ENCODE measurements around the gene CACHD1. TPM values are rescaled to one million over a fixed set of nuclear protein-coding genes. Genes with fewer than 3 reads are reported as not detected.
A peak's percentile ranks its signal among the peaks of the same experiment; 100 is the strongest.

Gene CACHD1
- total and polyA plus RNA-seq, 5 donors from 2014 or later: 0.22 to 0.46 (median 0.27) TPM; not detected in 1

- Mint-ChIP-seq H3K27me3 (peaks cover 27% of the 10 kb centered on the region), H3K9me3 (no peaks in the 10 kb centered on the region), H3K27ac (no peak overlapping the region), H3K4me3 (no peak overlapping the region), H3K36me3 (no peaks in the 10 kb centered on the region), H3K4me1 (peaks cover 0 to 9% (median 1%) of the 10 kb centered on the region in 4 donors)
- Histone ChIP-seq H3K36me3 (ENCODE audit: control insufficient read depth, insufficient read depth, low read length) (no peaks in the 10 kb centered on the region), H3K4me1 (ENCODE audit: control insufficient read depth, insufficient read depth, low read length, poor library complexity, severe bottlenecking) (peaks cover 9% of the 10 kb centered on the region), H3K27me3 (ENCODE audit: control insufficient read depth, insufficient read depth, low read length) (peaks cover 23% of the 10 kb centered on the region), H3K4me3 (ENCODE audit: low read depth, low read length) (no peak overlapping the region), H3K27ac (ENCODE audit: insufficient read depth, low read length, poor library complexity, severe bottlenecking) (no peak overlapping the region), H3K9me3 (ENCODE audit: control insufficient read depth in 2 of 2, low read length in 2 of 2) (no peaks in the 10 kb centered on the region)
- ATAC-seq (ENCODE audit: low read depth in 2 of 2): no peak
- DNase-seq: no peak
Observed at GRCh38 chr1:64466033-64466432, 3.9 kb upstream of the CACHD1 start.

DNA sequence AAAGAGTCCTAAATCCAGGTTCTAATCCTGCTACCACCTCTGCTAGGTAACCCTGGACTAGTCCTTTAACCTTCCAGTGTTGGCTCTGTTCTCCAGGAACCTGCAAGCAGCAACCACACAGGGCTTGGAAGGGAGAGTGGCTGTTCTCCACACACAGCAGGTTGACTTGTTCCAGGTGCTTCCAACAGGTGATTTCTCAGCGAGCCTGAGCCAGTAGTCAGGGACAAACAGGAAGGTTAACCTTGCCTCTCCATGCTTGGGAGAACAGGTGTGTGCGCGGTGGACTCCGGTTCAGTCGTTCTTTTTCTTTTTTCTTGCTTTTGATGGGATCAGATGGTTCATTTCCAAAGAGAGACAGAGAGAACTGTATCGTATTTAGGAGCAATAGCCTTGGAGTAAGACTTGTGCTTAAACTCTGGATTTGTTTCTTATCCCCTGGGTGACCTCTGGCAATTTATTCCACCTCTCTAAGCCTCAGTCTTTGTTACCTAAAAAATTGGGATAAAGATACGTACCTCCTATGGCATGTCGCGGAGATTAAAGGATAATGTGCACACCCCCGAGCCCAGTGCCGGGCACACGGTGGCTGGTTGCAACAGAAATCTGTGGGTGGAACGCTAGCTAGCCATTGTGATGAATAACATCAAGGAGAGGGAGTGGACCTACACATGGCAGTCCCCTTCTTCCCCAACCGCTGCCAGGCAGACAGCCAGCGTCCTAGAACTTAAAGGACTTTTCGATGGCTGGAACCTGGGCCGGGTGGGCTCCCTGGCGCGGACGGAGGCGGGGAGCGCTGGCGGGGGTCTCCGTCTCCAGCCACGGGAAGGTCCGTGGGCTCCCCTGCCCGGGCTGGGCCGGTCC, 583 bp upstream of the CACHD1 start:
- no peak for ATAC-seq (ENCODE audit: low read depth in 2 of 2)
- peaks cover 36% of the 10 kb centered on the region for H3K27me3 ChIP-seq (ENCODE audit: control insufficient read depth, insufficient read depth, low read length)
- H3K27ac ChIP-seq (ENCODE audit: insufficient read depth, low read length, poor library complexity, severe bottlenecking): no peak overlapping the region
- H3K4me1 ChIP-seq (ENCODE audit: control insufficient read depth, insufficient read depth, low read length, poor library complexity, severe bottlenecking): peaks cover 10% of the 10 kb centered on the region
- H3K4me3 ChIP-seq (ENCODE audit: low read depth, low read length): no peak overlapping the region
- DNase-seq: no peak
- Mint-ChIP-seq H3K36me3 (peaks cover 3% of the 10 kb centered on the region), H3K27me3 (peaks cover 56% of the 10 kb centered on the region), H3K4me3 (peak overlapping the region; percentile 33 to 70 (median 68)), H3K9me3 (no peaks in the 10 kb centered on the region), H3K4me1 (peaks cover 0 to 14% (median 3%) of the 10 kb centered on the region in 4 donors), H3K27ac (peak overlapping the region in 1 of 3 donors; percentile 32)
- no peaks in the 10 kb centered on the region for H3K9me3 ChIP-seq (ENCODE audit: control insufficient read depth in 2 of 2, low read length in 2 of 2)
- H3K36me3 ChIP-seq (ENCODE audit: control insufficient read depth, insufficient read depth, low read length): no peaks in the 10 kb centered on the region

- Mint-ChIP-seq H3K27ac (no peak overlapping the region), H3K36me3 (peaks cover 3% of the 10 kb centered on the region), H3K9me3 (no peaks in the 10 kb centered on the region), H3K4me1 (peaks cover 0 to 14% (median 3%) of the 10 kb centered on the region in 4 donors), H3K27me3 (peaks cover 61% of the 10 kb centered on the region), H3K4me3 (peak overlapping the region in 3 of 4 donors; percentile 71 to 91 (median 90))
- H3K4me3 ChIP-seq (ENCODE audit: low read depth, low read length): no peak overlapping the region
- no peaks in the 10 kb centered on the region for H3K36me3 ChIP-seq (ENCODE audit: control insufficient read depth, insufficient read depth, low read length)
- ATAC-seq (ENCODE audit: low read depth in 2 of 2) (no peak), DNase-seq (no peak)
- H3K27ac ChIP-seq (ENCODE audit: insufficient read depth, low read length, poor library complexity, severe bottlenecking): no peak overlapping the region
- H3K27me3 ChIP-seq (ENCODE audit: control insufficient read depth, insufficient read depth, low read length): peaks cover 39% of the 10 kb centered on the region
- peaks cover 10% of the 10 kb centered on the region for H3K4me1 ChIP-seq (ENCODE audit: control insufficient read depth, insufficient read depth, low read length, poor library complexity, severe bottlenecking)
- H3K9me3 ChIP-seq (ENCODE audit: control insufficient read depth in 2 of 2, low read length in 2 of 2): no peaks in the 10 kb centered on the region
Observed at GRCh38 chr1:64470665-64471217, 812 bp downstream of the CACHD1 start.

DNA sequence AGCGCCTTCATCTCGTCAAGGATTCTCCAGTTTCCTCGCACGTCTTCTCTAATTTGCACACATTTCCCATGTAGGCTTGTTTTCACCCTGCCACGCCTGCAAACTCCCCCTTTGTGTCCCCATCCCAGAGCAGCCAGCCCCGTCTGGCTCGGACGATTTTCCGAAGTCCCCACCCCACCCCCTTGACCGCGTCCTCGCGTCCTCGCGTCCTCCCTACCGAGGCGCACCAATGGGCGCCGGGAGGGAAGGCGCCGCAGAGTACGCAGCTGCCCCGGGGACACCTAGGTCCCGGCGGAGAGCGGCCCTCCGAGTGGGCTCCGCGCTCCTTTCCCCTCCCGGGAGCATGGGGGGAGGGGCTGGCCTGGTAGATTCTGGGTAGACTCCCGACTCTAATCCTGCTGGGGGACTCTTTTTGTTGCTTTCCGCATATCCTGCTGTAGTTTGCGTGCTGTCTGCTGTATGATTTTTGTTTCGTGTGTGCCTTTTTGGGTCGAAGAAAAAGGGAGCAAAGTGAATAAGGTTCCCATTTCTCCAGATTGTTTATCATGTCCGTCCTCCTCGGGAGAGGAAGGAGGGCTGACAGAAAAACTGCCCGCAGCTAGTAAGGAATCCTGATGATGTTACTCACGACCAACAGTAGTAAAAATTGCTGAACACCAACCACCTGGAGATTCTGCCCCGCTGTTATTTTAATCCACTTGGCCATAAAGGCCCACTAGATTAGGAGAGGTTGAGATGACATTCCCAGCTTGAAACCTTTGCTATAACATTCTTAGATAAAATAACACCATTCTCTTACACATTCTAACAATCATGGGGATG, 1.5 kb downstream of the CACHD1 start:
- Histone ChIP-seq H3K27ac (ENCODE audit: insufficient read depth, low read length, poor library complexity, severe bottlenecking) (no peak overlapping the region), H3K4me3 (ENCODE audit: low read depth, low read length) (no peak overlapping the region), H3K36me3 (ENCODE audit: control insufficient read depth, insufficient read depth, low read length) (no peaks in the 10 kb centered on the region), H3K9me3 (ENCODE audit: control insufficient read depth in 2 of 2, low read length in 2 of 2) (no peaks in the 10 kb centered on the region), H3K4me1 (ENCODE audit: control insufficient read depth, insufficient read depth, low read length, poor library complexity, severe bottlenecking) (peaks cover 10% of the 10 kb centered on the region), H3K27me3 (ENCODE audit: control insufficient read depth, insufficient read depth, low read length) (peaks cover 39% of the 10 kb centered on the region)
- no peaks in the 10 kb centered on the region for H3K9me3 Mint-ChIP-seq
- no peak for DNase-seq
- H3K27ac Mint-ChIP-seq: no peak overlapping the region
- H3K27me3 Mint-ChIP-seq: peaks cover 61% of the 10 kb centered on the region
- peak overlapping the region; percentile 24 to 91 (median 80) for H3K4me3 Mint-ChIP-seq
- H3K4me1 Mint-ChIP-seq: peaks cover 0 to 14% (median 3%) of the 10 kb centered on the region in 4 donors
- ATAC-seq (ENCODE audit: low read depth in 2 of 2): no peak
- H3K36me3 Mint-ChIP-seq: peaks cover 3% of the 10 kb centered on the region

DNA sequence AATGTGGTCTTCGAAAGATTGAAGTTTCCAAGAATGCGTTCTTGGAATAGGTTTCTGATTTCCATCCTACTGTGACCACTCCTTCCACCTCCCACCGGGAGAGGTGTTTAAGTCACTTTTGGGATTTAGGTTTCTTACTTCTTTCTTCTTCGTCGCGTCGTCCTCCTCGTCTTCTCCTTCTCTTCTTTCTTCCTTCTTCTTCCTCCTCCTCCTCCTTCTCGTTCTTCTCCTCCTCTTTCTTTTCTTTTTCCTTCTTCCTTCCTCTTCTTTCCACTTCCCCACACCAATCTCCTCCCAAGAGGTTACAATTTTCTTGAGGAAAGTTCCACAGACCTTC, 2.1 kb downstream of the CACHD1 start:
- Histone ChIP-seq H3K9me3 (ENCODE audit: control insufficient read depth in 2 of 2, low read length in 2 of 2) (no peaks in the 10 kb centered on the region), H3K4me1 (ENCODE audit: control insufficient read depth, insufficient read depth, low read length, poor library complexity, severe bottlenecking) (peaks cover 10% of the 10 kb centered on the region), H3K36me3 (ENCODE audit: control insufficient read depth, insufficient read depth, low read length) (no peaks in the 10 kb centered on the region), H3K27ac (ENCODE audit: insufficient read depth, low read length, poor library complexity, severe bottlenecking) (no peak overlapping the region), H3K4me3 (ENCODE audit: low read depth, low read length) (no peak overlapping the region), H3K27me3 (ENCODE audit: control insufficient read depth, insufficient read depth, low read length) (peaks cover 36% of the 10 kb centered on the region)
- no peaks in the 10 kb centered on the region for H3K9me3 Mint-ChIP-seq
- peaks cover 0 to 14% (median 3%) of the 10 kb centered on the region in 4 donors for H3K4me1 Mint-ChIP-seq
- ATAC-seq (ENCODE audit: low read depth in 2 of 2): no peak
- DNase-seq: no peak
- H3K27ac Mint-ChIP-seq: no peak overlapping the region
- H3K36me3 Mint-ChIP-seq: peaks cover 3% of the 10 kb centered on the region
- H3K4me3 Mint-ChIP-seq: peak overlapping the region; percentile 24 to 61 (median 49)
- H3K27me3 Mint-ChIP-seq: peaks cover 61% of the 10 kb centered on the region

DNA sequence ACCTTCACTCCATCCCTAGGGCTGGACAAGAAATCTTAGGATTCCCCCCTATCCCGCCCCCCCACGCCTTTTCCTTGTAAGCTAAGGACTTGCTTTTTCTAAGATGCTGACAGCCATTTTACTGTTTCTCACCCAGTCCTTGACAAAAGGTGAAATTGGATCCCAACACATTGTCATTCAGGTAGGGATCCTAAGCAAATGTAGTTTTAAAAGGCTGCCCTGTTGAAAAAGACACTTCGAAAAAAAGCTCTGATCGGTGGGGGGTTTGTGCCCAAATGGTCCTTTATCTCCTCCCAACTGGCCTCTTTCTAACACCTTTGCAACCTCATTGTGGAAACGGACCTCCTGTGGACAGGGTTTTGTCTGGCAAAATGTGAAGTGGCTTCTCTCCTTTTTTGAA, 2.9 kb downstream of the CACHD1 start:
- no peak for ATAC-seq (ENCODE audit: low read depth in 2 of 2)
- Mint-ChIP-seq H3K36me3 (peaks cover 3% of the 10 kb centered on the region), H3K27ac (no peak overlapping the region), H3K4me3 (peak overlapping the region in 1 of 4 donors; percentile 18), H3K9me3 (no peaks in the 10 kb centered on the region), H3K4me1 (peaks cover 0 to 14% (median 3%) of the 10 kb centered on the region in 4 donors), H3K27me3 (peaks cover 56% of the 10 kb centered on the region)
- DNase-seq: no peak
- Histone ChIP-seq H3K9me3 (ENCODE audit: control insufficient read depth in 2 of 2, low read length in 2 of 2) (no peaks in the 10 kb centered on the region), H3K36me3 (ENCODE audit: control insufficient read depth, insufficient read depth, low read length) (no peaks in the 10 kb centered on the region), H3K4me1 (ENCODE audit: control insufficient read depth, insufficient read depth, low read length, poor library complexity, severe bottlenecking) (peaks cover 10% of the 10 kb centered on the region), H3K27ac (ENCODE audit: insufficient read depth, low read length, poor library complexity, severe bottlenecking) (no peak overlapping the region), H3K27me3 (ENCODE audit: control insufficient read depth, insufficient read depth, low read length) (peaks cover 30% of the 10 kb centered on the region), H3K4me3 (ENCODE audit: low read depth, low read length) (no peak overlapping the region)

DNA sequence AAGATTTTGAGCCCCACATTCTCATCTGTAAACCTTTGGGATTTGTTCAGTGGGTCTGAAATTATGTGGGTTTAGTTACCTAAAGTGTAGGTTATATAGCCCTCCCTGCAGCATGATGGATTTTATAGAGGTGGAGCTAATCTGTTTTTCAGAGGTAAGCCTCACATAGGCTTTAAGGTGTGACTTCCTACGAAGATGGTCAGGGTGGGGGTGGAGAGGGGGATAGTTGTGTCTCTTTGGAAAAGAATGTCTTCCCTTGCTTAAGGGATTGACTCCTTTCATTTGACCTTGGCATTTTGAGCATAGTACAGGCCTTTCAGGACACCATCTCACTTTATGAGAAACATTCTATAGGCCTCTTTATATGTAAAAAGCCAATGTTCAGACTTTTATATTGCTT, 3.4 kb downstream of the CACHD1 start:
- Mint-ChIP-seq H3K4me1 (peaks cover 0 to 14% (median 3%) of the 10 kb centered on the region in 4 donors), H3K27ac (no peak overlapping the region), H3K36me3 (peaks cover 3% of the 10 kb centered on the region), H3K9me3 (no peaks in the 10 kb centered on the region), H3K4me3 (no peak overlapping the region), H3K27me3 (peaks cover 52% of the 10 kb centered on the region)
- Histone ChIP-seq H3K36me3 (ENCODE audit: control insufficient read depth, insufficient read depth, low read length) (no peaks in the 10 kb centered on the region), H3K4me1 (ENCODE audit: control insufficient read depth, insufficient read depth, low read length, poor library complexity, severe bottlenecking) (peaks cover 10% of the 10 kb centered on the region), H3K27ac (ENCODE audit: insufficient read depth, low read length, poor library complexity, severe bottlenecking) (no peak overlapping the region), H3K27me3 (ENCODE audit: control insufficient read depth, insufficient read depth, low read length) (peaks cover 24% of the 10 kb centered on the region), H3K9me3 (ENCODE audit: control insufficient read depth in 2 of 2, low read length in 2 of 2) (no peaks in the 10 kb centered on the region), H3K4me3 (ENCODE audit: low read depth, low read length) (no peak overlapping the region)
- ATAC-seq (ENCODE audit: low read depth in 2 of 2): no peak
- no peak for DNase-seq
